GM18870 (cell line): Measurements from ENCODE around the gene KIF5A.

ENCODE experiments used
- ATAC-seq: cut with Tn5 transposase; IDR thresholded peaks from one replicate; pipeline ENCODE4 v1.9.1; 2021; ENCODE audit warnings: moderate library complexity; ENCODE audit not compliant: unreplicated experiment

Gene KIF5A

GRCh38 chr12:57628280-57629191 lies 78.7 kb downstream of the KIF5A start:
- ATAC-seq: no peak

GRCh38 chr12:57629897-57630471 lies 80.1 kb downstream of the KIF5A start:
- no peak for ATAC-seq

GRCh38 chr12:57630891-57631433 lies 81.1 kb downstream of the KIF5A start:
- ATAC-seq: no peak

GRCh38 chr12:57631566-57632072 lies 81.8 kb downstream of the KIF5A start:
- ATAC-seq: no peak

- no peak for ATAC-seq
Observed at GRCh38 chr12:57632073-57632957, 82.5 kb downstream of the KIF5A start.

GRCh38 chr12:57632958-57633840 lies 83.4 kb downstream of the KIF5A start, which contains the start of gene B4GALNT1:
Gene B4GALNT1, minus strand, starts transcription at chr12:57633201. Its CDS starts 1,069 bp downstream, at chr12:57632132.
- no peak for ATAC-seq
